GM21717 (cell line): Measurements from ENCODE around the gene ARFGEF2.
"Not testable (repeated sequence)": the region's sequence is repeated elsewhere in the genome, so short reads cannot be mapped to it uniquely, and the experiment has no call there.

Experiments used
- ATAC-seq: cut with Tn5 transposase; IDR thresholded peaks from one replicate; pipeline ENCODE4 v1.9.1; 2021; ENCODE audit warnings: mild to moderate bottlenecking, moderate library complexity; ENCODE audit not compliant: unreplicated experiment

The ARFGEF2 gene

GRCh38 chr20:49052334-49052733 lies 130.8 kb downstream of the ARFGEF2 start:
- ATAC-seq = no peak

DNA sequence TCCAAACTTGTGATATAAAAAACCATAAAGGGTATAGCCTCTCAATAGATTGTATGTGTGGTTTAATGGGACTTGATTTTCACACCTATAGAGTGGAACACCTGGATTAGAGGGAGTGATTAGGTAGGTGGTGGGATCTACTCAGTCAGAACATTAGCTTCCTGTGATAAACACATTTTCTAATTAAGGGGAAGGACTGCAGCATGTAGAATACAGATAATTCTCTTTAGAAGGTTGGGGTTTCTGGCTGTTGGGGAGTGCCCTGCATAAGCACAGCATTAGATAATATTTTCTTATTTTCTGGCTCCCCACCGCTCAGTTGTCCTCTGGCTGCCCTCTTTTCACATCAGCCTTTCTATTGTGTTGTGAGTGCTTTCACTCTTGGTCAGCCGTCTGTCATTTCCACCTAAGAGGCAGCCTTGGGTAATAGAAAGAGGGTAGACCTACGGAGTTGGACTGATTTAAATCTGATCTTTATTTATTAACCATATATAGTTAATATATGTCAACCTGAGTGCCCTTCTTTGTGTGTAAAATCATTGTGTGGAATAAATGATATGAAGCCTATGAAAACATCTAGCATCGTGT lies 132.6 kb downstream of the ARFGEF2 start:
- ATAC-seq = no peak

DNA sequence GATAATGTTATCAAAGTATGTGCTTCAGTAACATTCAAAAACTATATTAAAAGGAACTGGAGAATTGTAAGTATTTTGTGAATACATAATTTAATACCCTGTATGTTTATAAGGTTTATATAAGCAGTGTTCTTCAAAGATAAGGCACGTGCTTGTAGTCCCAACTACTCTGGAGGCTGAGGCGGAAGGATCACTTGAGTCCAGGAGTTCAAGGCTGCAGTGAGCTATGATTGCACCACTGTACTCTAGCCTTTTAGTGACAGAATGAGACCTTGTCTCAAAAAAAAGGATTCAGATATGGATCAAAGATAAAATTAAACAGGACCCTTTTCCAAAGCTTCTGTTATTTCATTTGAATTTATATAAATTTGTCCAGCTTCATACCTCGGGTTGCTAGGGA lies 141.8 kb downstream of the ARFGEF2 start:
- no peak for ATAC-seq

GRCh38 chr20:49074521-49074920 lies 153.0 kb downstream of the ARFGEF2 start:
- no peak for ATAC-seq

GRCh38 chr20:49078310-49078709 lies 156.8 kb downstream of the ARFGEF2 start:
- ATAC-seq = no peak

DNA sequence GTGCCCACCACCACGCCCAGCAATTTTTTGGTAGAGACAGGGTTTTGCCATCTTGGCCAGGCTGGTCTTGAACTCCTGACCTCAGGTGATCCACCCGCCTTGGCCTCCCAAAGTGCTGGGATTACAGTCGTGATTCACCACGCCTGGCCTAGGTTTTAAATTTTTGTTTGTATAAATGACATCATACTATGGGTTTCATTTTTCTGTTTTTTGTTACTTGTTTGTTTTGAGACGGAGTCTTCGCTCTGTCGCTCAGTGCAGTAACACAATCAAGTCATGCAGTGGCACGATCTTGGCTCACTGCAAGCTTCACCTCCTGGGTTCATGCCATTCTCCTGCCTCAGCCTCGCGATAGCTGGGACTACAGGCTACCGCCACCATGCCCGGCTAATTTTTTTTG lies 160.8 kb downstream of the ARFGEF2 start:
- ATAC-seq = not testable (repeated sequence)
